Natural killer cell (primary cell): Measurements from ENCODE around the gene GMCL2. TPM values are rescaled to one million over a fixed set of nuclear protein-coding genes. Genes with fewer than 3 reads are reported as not detected.
"Not testable (repeated sequence)": the region's sequence is repeated elsewhere in the genome, so short reads cannot be mapped to it uniquely, and the experiment has no call there.

Experiments used
- ATAC-seq, 3 donors: fragments of 150-1000 bp in 2 of 3; fragments of 200-7000 bp in 1 of 3; cut with Tn5 transposase; 1 replicate in 1 of 3; 2 replicates in 2 of 3; pipeline ENCODE4 v1.10.0; 2021; ENCODE audit warnings: mild to moderate bottlenecking in 2 of 3, moderate library complexity in 2 of 3
- DNase-seq, 2 donors: peaks; one replicate each; pipeline versions ENCODE4 v3.0.0 to v3.0.0-alpha.2; 2013 to 2021; ENCODE audit warnings: mixed read lengths in 1 of 2
- H3K27ac ChIP-seq: one replicate; pipeline ENCODE4 v1.5.1; 2013; ENCODE audit warnings: mild to moderate bottlenecking, low read length
- H3K27me3 ChIP-seq: one replicate; pipeline ENCODE4 v1.6.1; 2013; ENCODE audit warnings: low read length; ENCODE audit not compliant: control insufficient read depth, insufficient read depth
- H3K36me3 ChIP-seq: one replicate; pipeline ENCODE4 v1.6.1; 2013; ENCODE audit warnings: low read length; ENCODE audit not compliant: control insufficient read depth, insufficient read depth
- H3K4me1 ChIP-seq: one replicate; pipeline ENCODE4 v1.6.1; 2013; ENCODE audit warnings: low read length; ENCODE audit not compliant: control insufficient read depth, insufficient read depth
- H3K4me3 ChIP-seq: one replicate; pipeline ENCODE4 v1.5.1; 2013; ENCODE audit warnings: low read length
- H3K9me3 ChIP-seq: one replicate; pipeline ENCODE4 v1.6.1; 2013; ENCODE audit warnings: low read length; ENCODE audit not compliant: control insufficient read depth, insufficient read depth
- H3K27ac Mint-ChIP-seq, 2 donors: one replicate each; pipeline ENCODE4 v1.8.0; 2022; ENCODE audit warnings: mild to moderate bottlenecking in 2 of 2, mixed read lengths in 2 of 2, moderate library complexity in 1 of 2
- H3K27me3 Mint-ChIP-seq, 2 donors: one replicate each; pipeline ENCODE4 v1.8.0; 2022; ENCODE audit warnings: low read depth in 2 of 2, mixed read lengths in 2 of 2
- H3K36me3 Mint-ChIP-seq: one replicate; pipeline ENCODE4 v1.8.0; 2022; ENCODE audit warnings: mixed read lengths
- H3K4me1 Mint-ChIP-seq, 2 donors: one replicate each; pipeline ENCODE4 v1.8.0; 2022; ENCODE audit warnings: mixed read lengths in 2 of 2
- H3K4me3 Mint-ChIP-seq: one replicate; pipeline ENCODE4 v1.8.0; 2022; ENCODE audit warnings: mild to moderate bottlenecking, moderate library complexity, mixed read lengths
- H3K9me3 Mint-ChIP-seq, 2 donors: one replicate each; pipeline ENCODE4 v1.8.0; 2022; ENCODE audit warnings: mixed read lengths in 2 of 2
- CTCF ChIP-seq: fragments of 200-600 bp; IDR thresholded peaks from one replicate; pipeline ENCODE4 v1.8.0; 2022; ENCODE audit warnings: antibody characterized with exemption
- WGBS: methylation state at CpG from one replicate; pipeline ENCODE4 v1.1.7; 2013; ENCODE audit warnings: missing lambda C conversion rate; ENCODE audit not compliant: insufficient coverage; 5-methylcytosine and 5-hydroxymethylcytosine counted together
- intact Hi-C: fragments of 100-400 bp; cut with micrococcal nuclease; formaldehyde crosslinking; loops from one replicate; pipeline ENCODE4 v1.14.2; 2022
- total RNA-seq, 4 donors: library from RNA; stranded (reverse); fragments of 120-200 nt in 1 of 4; gene quantifications; one replicate each; pipeline versions ENCODE4 v1.2.3 to v1.2.4, GENCODE V29; 2013 to 2022

The GMCL2 gene
- total RNA-seq, 3 donors from 2014 or later (not counting 1 experiment from before 2014, with no cell fraction given) = not detected

- Histone ChIP-seq H3K4me3 (peak overlapping the region; percentile 70), H3K27ac (no peak overlapping the region), H3K36me3 (peaks cover 33% of the 10 kb centered on the region), H3K27me3 (no peaks in the 10 kb centered on the region), H3K4me1 (peaks cover 47% of the 10 kb centered on the region), H3K9me3 (no peaks in the 10 kb centered on the region)
- TF ChIP-seq CTCF = no peak
- no peak for ATAC-seq
- WGBS = 77% methylated on average over 9 of the region's 9 CpGs
- peaks cover 19% of the 10 kb centered on the region for H3K36me3 Mint-ChIP-seq
- H3K27ac Mint-ChIP-seq = peak overlapping the region; percentile 68 to 69
- H3K4me1 Mint-ChIP-seq = peaks cover 57 to 65% of the 10 kb centered on the region in 2 donors
- no peaks in the 10 kb centered on the region for H3K9me3 Mint-ChIP-seq
- peak overlapping the region; percentile 87 for H3K4me3 Mint-ChIP-seq
- DNase-seq = no peak
- no peaks in the 10 kb centered on the region for H3K27me3 Mint-ChIP-seq
- intact Hi-C loops = loop anchor here (10.0 kb wide), 2 partner anchors 116 to 504 kb away; partner anchors contain the start of genes N4BP3 and ZNF354A
These were observed 43.8 kb upstream of the GMCL2 start for GRCh38 chr5:178230879-178231538.

GRCh38 chr5:178229861-178230260, 42.7 kb upstream of the GMCL2 start:
- no peak for ATAC-seq
- peaks cover 37% of the 10 kb centered on the region for H3K36me3 ChIP-seq
- no peaks in the 10 kb centered on the region for H3K9me3 Mint-ChIP-seq
- peaks cover 36% of the 10 kb centered on the region for H3K4me1 ChIP-seq
- no peaks in the 10 kb centered on the region for H3K9me3 ChIP-seq
- H3K4me1 Mint-ChIP-seq = peaks cover 46 to 60% of the 10 kb centered on the region in 2 donors
- H3K36me3 Mint-ChIP-seq = peaks cover 19% of the 10 kb centered on the region
- no peaks in the 10 kb centered on the region for H3K27me3 Mint-ChIP-seq
- intact Hi-C loops = loop anchor here (10.0 kb wide), 2 partner anchors 115 to 505 kb away; partner anchors contain the start of genes N4BP3 and ZNF354A
- WGBS = 96% methylated on average over 10 of the region's 10 CpGs
- peak overlapping the region; percentile 56 for H3K4me3 Mint-ChIP-seq
- TF ChIP-seq CTCF = no peak
- H3K27ac Mint-ChIP-seq = peak overlapping the region; percentile 33 to 68
- H3K27me3 ChIP-seq = no peaks in the 10 kb centered on the region
- H3K27ac ChIP-seq = no peak overlapping the region
- H3K4me3 ChIP-seq = no peak overlapping the region
- no peak for DNase-seq

GRCh38 chr5:178229111-178229510, 41.9 kb upstream of the GMCL2 start:
- Histone ChIP-seq H3K4me1 (peaks cover 30% of the 10 kb centered on the region), H3K36me3 (peaks cover 43% of the 10 kb centered on the region)
- H3K27me3 Mint-ChIP-seq, DNase-seq, H3K9me3 Mint-ChIP-seq, H3K4me3 ChIP-seq, ATAC-seq, H3K27me3 ChIP-seq, H3K9me3 ChIP-seq, H3K27ac ChIP-seq, intact Hi-C loops: not testable (repeated sequence)
- peak overlapping the region; percentile 33 to 68 for H3K27ac Mint-ChIP-seq
- H3K4me1 Mint-ChIP-seq = peaks cover 42 to 64% of the 10 kb centered on the region in 2 donors
- H3K36me3 Mint-ChIP-seq = peaks cover 19% of the 10 kb centered on the region
- H3K4me3 Mint-ChIP-seq = peak overlapping the region; percentile 30
- 95% methylated on average over 13 of the region's 13 CpGs for WGBS

GRCh38 chr5:178228609-178229008, 41.4 kb upstream of the GMCL2 start:
- TF ChIP-seq CTCF = no peak
- WGBS = 93% methylated on average over 11 of the region's 11 CpGs
- peak overlapping the region in 1 of 2 donors; percentile 68 for H3K27ac Mint-ChIP-seq
- H3K4me3 Mint-ChIP-seq = no peak overlapping the region
- no peak for DNase-seq
- Histone ChIP-seq H3K27ac (no peak overlapping the region), H3K27me3 (no peaks in the 10 kb centered on the region), H3K4me1 (peaks cover 30% of the 10 kb centered on the region), H3K4me3 (no peak overlapping the region), H3K36me3 (peaks cover 43% of the 10 kb centered on the region), H3K9me3 (no peaks in the 10 kb centered on the region)
- no peak for ATAC-seq
- H3K9me3 Mint-ChIP-seq = no peaks in the 10 kb centered on the region
- no peaks in the 10 kb centered on the region for H3K27me3 Mint-ChIP-seq
- peaks cover 47 to 69% of the 10 kb centered on the region in 2 donors for H3K4me1 Mint-ChIP-seq
- peaks cover 19% of the 10 kb centered on the region for H3K36me3 Mint-ChIP-seq
- intact Hi-C loops = no loop called here
